NCI-H2196 treated with DMSO at 0.1 percent for 48 hours (cell line): ENCODE results near the gene MMGT1.

Experiments used
- DNase-seq: peaks from one replicate; lab custom pipeline; 2025; ENCODE audit not compliant: unreplicated experiment; lab: John Stamatoyannopoulos, UW

The MMGT1 gene

DNA sequence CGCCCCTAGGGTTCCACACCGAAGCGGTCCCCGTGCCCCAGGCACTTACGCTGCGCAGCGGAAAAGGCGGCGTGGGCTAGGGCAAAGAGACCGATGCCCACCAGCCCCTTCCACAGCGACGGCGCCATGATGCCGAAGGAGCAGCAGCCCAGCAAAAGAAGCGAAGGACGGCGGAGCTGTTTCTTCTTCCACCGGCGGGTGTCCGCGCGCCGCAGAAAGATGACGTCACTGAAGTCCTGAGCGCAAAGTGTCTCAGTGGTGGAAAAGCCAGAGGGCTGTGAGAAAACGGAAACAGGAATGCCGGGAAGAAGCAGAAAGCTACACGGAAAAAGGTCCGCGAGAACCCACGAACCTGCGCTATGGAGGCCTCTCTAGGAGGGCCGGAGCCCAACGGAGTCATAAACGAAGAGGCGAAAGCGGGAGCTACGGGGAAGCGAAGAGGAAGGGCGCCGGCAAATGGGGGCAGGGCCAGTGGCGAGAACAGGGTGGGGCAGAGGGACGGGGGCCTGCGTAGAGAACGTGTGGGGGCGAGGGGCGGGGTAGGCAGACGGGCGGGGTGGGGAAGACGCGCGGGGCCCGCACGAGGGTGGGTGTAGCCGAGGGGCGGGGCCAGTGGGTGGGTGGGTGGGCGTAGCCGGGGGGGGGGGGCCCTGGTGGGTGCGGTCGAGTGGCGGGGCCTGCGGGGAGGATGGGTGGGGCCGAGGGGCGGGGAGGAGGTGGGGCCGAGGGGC lies at the start of gene MMGT1:
Gene MMGT1, minus strand, starts transcription at position 441 of the 731 bp plus-strand sequence. Its CDS starts 313 bp downstream, at position 128.
- peak; percentile 82 for DNase-seq

DNA sequence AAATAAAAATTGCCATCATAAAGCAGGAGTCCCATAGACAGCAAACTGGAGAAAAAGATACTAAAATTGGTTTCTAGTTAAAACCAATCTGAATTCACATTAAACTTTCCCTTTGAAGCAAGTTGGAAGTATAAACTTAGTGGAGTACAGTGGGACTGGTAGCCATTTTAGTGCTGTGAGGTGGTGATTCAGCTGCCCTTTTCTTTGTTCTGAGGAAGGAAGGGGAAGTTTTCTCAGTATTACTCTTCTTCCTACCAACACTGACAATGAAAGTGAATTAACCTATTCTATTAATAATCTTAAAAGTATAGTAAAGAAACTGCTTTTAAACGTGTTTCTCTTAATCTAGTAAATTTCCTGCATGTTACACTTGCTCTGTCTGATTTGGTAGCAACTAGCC lies 48.1 kb upstream of the MMGT1 start:
- no peak for DNase-seq

DNA sequence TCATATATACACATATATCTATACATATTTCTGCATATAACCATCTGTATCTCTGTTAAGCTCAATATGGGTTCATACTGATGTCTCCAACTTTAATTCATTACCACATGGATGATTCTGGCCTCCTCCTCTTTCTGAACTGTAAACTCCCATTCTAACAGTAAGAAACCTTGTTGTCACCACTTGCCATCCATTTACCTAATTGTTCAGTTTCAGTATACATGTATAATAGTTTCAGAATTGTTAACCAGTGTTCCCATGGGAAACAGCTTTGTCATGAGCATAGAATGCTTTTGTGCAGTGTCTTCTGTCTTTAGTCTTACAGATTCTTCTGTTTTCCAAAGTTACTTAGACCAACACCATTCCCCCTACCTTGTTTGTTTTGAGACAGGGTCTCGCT lies 47.4 kb upstream of the MMGT1 start:
- DNase-seq, result no peak

DNA sequence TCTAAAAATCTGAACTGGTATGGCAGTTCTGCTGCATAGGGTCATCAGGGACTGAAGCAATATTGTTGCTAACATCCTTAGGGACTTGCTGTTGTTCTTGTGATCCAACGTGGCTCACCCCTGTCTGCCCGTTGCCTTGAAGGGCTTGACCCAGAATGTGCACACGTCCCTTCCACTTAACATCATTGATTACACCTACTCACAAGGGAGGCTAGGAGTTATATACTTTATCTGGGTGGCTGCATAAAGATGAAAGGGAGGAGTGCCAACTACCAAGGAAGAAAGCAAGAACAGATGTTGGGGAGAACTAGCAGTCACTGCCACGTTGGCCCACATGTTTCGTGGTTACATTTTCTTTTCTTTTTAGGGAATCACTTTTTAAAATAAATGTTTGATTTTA lies 45.4 kb upstream of the MMGT1 start:
- DNase-seq, result no peak

DNA sequence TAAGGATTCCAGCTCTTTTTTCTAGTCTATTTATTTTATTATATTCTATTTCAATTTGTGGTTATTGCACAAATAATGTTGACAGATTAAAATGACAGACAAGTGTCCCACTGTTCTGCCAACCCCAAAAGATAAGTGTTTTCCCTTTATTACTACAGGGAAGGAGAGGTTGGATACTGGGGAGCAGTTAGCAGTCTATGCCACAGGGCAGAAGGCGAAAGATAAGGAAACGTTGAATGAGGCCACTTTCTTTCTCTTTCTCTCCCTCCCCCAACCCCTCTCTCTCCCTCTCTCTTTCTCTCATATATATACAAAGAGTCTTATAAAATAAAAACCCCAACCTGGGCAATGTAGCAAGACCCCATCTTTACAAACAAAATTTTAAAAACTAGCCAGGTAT lies 43.1 kb upstream of the MMGT1 start:
- no peak for DNase-seq

DNA sequence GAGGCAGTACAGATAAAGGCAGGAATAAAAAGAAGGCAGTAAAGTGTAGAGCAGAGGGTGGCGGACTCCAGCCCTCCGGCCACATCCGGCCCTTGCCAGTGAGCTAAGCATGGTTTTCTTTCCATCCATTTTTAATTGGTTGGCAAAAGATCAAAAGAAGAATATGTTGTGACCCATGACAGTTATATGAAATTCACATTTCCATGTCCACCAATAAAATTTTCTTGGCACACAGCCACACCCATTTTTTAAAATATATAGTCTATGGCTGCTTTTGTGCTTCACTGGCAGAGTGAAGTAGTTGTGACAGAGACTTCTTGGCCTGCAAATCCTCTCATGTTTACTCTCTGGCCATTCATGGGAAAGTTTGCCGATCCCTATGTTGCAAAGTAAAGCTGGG lies 41.2 kb upstream of the MMGT1 start:
- no peak for DNase-seq

DNA sequence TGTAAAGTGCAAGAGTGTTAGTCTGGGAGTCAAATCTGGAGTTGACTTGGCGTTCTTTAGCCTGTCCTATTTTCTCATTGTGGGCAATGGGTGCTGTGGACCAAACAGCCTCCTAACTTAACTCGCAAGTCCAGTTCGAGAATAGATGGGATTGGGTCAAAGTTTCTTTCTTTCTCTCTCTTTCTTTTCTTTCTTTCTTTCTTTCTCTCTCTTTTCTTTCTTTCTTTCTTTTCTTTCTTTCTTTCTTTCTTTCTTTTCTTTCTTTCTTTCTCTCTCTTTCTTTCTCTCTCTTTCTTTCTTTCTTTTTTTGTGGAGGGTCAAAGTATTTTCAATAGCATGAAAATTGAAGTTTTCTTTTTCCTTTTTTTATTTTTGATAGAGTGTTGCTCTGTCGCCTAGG lies 14.5 kb upstream of the MMGT1 start:
- no peak for DNase-seq

DNA sequence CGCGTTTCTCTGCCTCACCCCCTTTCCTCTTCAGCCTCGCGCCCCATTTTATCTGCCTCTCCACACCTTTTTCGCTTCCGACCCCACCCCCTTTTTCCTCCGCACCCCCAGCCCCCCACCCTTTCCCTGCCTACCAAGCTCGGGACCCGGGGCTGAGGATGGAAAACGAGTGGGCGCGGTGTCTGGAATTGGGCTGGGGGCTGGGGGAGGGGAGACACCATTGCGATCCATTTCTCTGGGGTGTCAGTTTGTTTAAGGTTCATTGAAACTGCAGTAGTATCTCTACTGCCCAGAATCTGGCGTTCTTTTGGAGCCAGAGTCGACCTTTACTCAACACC lies 12.2 kb upstream of the MMGT1 start:
- no peak for DNase-seq

DNA sequence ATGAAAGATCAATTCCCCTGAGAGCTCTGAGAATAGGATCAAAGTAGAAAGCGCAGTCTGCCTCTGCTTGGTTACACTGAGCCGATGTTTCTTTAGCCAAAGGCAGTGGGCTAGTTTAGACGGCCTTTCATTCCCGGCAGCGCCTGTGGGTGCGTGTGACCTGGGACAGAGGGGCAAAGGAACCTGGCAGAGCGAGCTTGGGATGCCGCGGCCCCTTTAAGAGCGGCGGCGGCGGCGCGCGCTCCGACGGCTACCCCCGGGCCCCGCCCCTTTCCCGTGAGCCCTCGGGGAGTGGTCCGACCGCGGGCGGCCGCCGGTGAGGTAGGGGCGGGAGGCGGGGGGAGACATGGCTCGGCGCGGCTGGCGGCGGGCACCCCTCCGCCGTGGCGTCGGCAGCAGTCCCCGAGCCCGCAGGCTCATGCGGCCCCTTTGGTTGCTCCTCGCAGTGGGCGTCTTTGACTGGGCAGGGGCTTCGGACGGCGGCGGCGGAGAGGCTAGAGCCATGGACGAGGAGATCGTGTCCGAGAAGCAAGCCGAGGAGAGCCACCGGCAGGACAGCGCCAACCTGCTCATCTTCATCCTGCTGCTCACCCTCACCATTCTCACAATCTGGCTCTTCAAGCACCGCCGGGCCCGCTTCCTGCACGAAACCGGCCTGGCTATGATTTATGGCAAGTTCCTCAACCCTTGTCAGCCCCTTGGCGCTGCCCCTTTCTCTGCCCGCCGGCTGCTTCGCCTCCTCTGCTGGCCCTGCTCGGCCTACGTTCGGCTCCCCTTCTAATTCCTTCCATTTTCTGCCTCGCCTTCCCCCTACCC lies 11.6 kb upstream of the MMGT1 start, which contains the start of gene SLC9A6:
Gene SLC9A6, plus strand, starts transcription at position 279 of the 816 bp plus-strand sequence. Its CDS starts 224 bp downstream, at position 503.
- peak; percentile 36 for DNase-seq

DNA sequence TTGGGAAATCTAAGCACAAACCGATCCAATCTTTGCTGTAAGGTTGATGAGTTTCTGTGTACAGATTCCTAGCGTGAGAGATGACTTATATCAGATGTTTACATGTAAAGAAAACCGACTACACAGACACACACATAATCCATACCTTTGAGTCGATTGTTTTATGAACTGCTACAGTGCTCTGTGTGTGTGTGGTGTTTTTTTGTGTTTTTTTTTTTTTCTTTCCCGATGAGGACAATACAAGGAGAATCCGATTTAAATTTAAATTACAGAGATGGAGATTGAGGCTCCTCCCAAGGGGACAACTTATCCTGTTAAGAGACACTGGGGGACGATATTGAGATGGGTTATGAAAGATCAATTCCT lies 11.0 kb upstream of the MMGT1 start:
- DNase-seq, result no peak

DNA sequence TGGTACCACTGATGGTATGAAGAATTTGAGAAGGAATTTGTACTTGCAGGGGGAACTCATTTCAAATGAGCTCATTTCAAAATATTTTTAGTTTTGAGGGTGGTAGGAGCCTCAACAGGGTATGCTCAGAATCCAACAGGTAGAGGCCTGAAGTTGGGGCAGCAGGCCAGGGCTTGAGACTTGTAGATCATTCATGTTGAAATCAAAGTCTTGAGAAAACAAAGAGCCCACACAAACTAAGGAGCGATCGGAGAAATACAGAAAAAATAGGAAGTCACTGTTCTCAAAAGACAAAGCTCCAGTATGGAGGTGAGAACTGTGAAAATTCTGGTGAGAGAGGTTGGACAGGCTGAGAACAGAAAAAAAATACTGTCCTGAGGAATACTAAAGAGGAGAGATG lies 10.5 kb upstream of the MMGT1 start:
- no peak for DNase-seq

DNA sequence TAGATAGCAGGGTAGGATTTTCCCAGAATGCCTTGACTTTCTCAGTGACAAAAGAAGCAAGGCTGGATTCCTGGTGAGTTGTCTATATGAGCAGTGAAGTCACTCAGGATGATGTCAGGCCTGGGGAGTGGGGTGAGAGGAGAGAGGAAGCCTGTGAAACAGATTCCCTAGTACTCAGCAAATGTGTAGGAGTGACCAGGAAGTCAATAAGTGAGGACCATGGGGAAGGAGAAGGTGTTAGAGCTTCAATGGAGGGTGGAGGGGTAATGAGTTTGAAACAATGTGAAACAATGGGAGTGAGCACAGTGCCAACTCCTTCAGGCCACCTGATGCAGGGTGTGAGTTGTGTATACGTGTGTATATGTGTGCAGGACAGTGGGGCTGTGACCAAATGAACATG lies 9.1 kb upstream of the MMGT1 start:
- DNase-seq, result no peak

DNA sequence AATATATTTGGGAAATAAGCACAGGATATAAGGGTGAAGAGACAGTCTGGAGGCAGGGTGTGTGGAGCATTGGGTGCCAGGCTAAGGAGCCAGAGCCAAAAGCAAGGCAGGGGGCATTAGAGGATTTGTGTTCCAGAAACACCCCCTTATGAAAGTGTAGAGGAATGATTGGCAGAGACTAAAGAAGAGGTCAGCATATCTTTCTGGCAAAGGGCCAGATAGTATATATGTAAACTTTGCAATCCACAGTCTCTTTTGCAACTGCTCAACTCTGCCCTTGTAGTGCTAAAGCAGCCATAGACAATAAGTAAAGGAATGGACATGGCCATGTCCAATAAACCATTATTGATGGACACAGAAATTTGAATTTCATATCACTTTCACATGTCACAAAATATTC lies 7.9 kb upstream of the MMGT1 start:
- no peak for DNase-seq

DNA sequence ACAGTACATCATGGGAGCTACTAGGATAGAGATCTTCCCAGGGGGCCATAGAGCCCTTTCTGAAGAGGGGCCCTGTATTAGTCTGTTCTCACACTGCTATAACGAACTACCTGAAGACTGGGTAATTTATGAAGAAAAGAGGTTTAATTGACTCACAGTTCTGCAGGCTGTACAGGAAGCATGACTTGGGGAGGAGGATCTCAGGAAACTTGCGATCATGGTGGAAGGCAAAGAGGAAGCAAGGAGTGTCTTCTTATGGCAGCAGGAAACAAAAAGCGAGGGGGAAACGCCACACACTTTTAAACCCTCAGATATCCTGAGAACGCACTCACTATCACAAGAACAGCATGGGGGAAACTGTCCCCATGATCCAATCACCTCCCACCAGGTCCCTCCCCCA lies 7.2 kb upstream of the MMGT1 start:
- no peak for DNase-seq

DNA sequence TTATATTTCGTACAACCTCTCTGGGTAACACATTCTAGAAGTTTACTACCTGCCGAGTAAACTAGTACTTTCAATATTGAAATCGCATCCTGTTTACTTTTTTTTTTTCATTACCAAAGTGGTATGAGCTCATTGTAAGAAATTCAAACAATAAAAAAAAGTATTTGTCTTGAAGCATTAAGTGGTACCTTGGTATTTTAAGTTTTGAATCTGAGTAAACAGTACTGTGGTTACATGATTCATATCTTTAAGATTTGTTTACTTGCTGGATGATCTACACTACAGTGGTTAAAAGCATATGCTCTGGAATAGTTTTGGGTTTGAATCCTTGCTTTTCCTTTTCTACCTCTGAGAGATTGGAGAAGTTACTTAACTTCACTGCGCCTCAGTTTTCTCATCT lies 3.8 kb upstream of the MMGT1 start:
- DNase-seq, result no peak

DNA sequence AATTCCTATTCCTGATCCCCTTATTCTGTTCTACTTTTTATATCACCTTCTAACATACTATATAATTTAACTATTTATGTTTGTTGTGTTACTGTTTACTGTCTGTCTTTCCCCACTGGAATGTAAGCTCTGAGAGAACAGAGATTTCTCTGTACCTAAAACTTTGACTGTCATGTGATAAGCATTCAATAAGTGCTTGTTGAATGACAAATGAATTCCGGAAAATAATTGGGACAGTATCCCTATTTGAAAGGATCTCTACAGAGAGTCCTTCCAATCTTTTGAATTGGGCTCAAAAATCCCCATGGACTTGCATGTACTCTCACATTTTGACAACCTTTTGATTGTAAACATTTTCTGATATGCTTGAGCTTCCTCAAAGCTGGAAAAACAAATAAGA lies 1.6 kb upstream of the MMGT1 start:
- no peak for DNase-seq

DNA sequence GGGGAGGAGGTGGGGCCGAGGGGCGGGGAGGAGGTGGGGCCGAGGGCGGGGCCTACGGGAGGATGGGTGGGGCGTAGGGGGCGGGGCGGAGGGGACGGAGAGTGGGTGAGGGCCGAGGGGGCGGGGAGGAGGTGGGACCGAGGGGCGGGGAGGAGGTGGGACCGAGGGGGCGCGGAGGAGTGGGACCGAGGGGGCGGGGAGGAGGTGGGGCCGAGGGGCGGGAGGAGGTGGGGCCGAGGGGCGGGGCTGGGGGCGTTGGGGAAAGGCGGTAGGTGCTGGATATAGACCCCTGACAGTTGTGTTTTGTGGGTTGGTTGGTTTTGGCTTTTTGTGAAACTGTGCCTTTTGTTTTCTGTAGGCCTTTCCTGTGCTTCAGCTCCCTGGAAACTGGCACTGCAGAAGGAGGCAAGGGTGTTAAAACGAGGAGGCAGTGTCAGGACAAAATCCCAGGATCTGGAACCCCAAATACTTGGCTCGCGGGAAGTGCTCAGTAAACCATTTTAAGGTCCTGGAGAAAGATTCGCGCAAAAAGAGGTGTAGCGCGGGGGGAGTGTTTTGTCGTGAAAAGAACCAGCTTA lies 580 bp upstream of the MMGT1 start:
- DNase-seq, result peak; percentile 28

DNA sequence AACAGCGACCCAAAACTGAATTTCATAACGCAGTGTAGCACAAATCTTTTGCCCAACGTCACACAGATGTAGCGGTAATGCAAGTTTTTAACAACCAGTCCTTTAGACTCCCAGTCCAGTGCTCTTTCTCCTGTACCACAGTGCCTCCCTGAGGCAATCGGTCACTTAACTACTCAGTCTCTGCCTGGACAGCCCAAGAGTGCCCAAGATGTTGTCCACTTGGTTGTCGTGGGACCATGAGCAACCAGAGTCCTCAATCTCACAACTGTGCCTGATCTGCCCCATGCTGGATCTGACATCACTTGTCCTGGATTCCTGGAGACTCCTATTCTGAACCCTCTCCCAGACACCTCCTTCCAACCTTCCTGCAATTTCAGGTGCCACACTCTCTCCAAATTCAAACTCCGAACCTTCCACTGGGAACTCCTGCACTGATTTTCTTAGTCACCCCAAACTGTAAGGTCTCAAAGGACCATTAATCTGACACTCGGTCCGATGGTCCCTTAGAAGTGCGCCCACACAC lies 702 bp downstream of the MMGT1 start:
- DNase-seq, result no peak

DNA sequence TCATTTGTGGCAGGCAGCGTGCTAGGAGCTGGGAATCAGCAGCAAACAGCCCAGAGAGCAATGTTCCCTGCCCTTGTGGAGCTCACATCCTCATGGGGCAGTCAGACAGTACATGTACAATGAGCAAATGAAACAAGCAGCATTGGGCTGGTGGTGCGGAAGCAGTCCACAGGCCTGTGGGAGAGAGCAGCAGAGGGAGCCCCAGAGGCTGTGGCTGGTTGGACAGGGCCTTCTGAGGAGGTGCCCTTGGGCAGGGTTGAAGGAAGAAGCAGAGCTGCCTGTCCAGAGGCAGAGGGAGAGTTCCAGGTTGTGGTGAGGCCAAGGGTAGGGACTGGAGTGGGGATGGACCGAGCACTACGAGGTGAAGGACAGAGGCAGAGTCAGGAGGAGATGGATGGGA lies 22.5 kb downstream of the MMGT1 start:
- DNase-seq, result no peak

DNA sequence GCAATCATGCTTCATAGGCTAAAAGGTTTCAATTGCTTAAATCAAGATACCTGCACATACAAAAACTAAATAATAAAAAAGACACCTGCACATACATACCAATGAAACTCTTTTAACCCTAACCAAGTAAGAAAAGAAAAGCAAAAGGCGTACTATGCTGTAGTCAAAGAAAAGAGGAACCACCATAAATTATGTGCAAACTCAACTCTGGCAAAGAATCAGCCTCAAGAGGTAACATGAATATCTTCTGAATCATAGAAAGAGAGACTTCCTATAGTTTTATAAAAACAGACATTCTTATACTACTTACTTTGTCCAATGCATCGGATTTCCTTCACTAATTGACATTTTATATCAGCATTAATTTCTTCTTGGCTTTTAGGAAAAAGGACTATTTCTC lies 29.3 kb downstream of the MMGT1 start:
- no peak for DNase-seq

DNA sequence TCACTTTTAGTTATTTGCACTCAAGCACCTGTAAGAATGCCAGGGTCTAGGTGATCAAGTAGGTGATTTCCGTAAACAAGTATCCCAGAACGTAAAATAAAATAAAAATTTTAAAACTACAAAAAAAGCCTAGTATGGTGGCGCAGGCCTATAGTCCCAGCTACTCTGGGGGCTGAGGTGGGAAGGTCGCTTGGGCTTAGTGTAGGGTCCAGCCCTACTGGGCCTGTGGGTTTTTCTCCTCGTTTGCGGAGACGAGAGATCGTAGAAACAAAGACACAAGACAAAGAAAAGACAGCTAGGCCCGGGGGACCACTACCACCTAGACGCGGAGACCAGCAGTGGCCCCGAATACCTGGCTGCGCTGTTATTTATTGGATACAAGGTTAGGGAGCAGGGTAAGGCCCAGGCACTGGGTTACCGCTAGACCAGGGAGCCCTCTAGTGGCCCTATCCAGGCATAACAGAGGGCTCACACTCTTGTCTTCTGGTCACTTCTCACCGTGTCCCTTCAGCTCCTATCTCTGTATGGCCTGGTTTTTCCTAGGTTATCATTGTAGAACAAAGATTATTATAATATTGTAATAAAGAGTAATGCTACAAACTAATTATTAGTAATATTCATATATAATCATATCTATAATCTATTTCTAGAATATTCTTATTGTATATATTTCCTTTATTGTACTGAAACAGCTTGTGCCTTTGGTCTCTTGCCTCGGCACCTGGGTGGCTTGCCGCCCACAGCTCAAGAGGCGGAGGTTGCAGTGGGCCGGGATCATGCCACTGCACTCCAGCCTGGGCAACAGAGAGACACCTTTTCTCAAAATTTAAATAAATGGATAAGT lies 41.9 kb downstream of the MMGT1 start:
- DNase-seq, result no peak
